WTC11 (cell line): ENCODE results near the gene ZNF407.

Experiments used
- ATF2 ChIP-seq: sonication (generic); formaldehyde crosslinking; IDR thresholded peaks from 2 replicates; pipeline ENCODE4 v1.8.1; 2022; ENCODE audit warnings: low read depth, missing genetic modification reagents, borderline replicate concordance
- CTCF ChIP-seq: fragments of 200-600 bp; IDR thresholded peaks from 2 replicates; pipeline ENCODE4 v1.8.0; 2022; ENCODE audit warnings: antibody characterized with exemption
- SP1 ChIP-seq: sonication (generic); formaldehyde crosslinking; conservative IDR thresholded peaks from 2 replicates; pipeline ENCODE4 v1.8.1; 2022; ENCODE audit warnings: missing genetic modification reagents
- ZNF317 ChIP-seq: sonication (generic); formaldehyde crosslinking; IDR thresholded peaks from 2 replicates; pipeline ENCODE4 v1.8.1; 2023; ENCODE audit warnings: low read depth, mild to moderate bottlenecking, moderate library complexity, missing genetic modification reagents, borderline replicate concordance
- ZNF416 ChIP-seq: fragments of 250-450 bp; sonication (Bioruptor Pico); IDR thresholded peaks from 2 replicates; pipeline ENCODE4 v1.9.0; 2021; ENCODE audit warnings: mild to moderate bottlenecking, inconsistent platforms
- TF ChIP-seq, protein P1 (sequence below): sonication (generic); formaldehyde crosslinking; IDR thresholded peaks from 2 replicates; pipeline ENCODE4 v1.8.1; 2023; ENCODE audit warnings: mild to moderate bottlenecking, moderate library complexity, missing genetic modification reagents

DNA sequence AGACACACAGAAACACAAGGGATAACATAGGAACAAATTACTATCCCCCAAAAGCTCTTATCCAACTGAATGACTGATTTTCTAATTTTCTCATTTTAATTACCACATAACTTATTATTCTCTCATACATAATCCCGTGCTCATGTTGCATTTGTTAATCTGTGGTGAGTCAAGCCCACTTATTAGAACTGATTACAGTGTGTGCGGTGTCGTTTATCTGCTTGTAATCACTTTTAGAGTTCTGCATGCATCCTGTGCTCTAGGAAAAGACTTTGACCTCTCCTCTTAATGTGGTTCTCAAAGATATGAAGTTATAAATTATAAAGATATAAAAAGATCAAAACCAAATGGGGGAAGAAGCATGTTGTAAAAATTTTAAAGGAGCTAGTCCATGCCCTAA lies 33.7 kb upstream of the ZNF407 start:
- TF ChIP-seq CTCF = no peak
- TF ChIP-seq ZNF416 (CRISPR knock-in tag) = no peak
- TF ChIP-seq, protein P1, sequence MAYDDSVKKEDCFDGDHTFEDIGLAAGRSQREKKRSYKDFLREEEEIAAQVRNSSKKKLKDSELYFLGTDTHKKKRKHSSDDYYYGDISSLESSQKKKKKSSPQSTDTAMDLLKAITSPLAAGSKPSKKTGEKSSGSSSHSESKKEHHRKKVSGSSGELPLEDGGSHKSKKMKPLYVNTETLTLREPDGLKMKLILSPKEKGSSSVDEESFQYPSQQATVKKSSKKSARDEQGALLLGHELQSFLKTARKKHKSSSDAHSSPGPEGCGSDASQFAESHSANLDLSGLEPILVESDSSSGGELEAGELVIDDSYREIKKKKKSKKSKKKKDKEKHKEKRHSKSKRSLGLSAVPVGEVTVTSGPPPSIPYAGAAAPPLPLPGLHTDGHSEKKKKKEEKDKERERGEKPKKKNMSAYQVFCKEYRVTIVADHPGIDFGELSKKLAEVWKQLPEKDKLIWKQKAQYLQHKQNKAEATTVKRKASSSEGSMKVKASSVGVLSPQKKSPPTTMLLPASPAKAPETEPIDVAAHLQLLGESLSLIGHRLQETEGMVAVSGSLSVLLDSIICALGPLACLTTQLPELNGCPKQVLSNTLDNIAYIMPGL (CRISPR knock-in tag) = no peak
- no peak for TF ChIP-seq SP1 (CRISPR knock-in tag)
- TF ChIP-seq ZNF317 (CRISPR knock-in tag) = no peak
- TF ChIP-seq ATF2 = no peak
